ENCODE results near the gene CHL1. TPM values are rescaled to one million over a fixed set of nuclear protein-coding genes. Genes with fewer than 3 reads are reported as not detected.

CHL1 gene
- total and polyA plus RNA-seq, 2 experiments from 2014 or later: 0.24 TPM; not detected in 1

DNA sequence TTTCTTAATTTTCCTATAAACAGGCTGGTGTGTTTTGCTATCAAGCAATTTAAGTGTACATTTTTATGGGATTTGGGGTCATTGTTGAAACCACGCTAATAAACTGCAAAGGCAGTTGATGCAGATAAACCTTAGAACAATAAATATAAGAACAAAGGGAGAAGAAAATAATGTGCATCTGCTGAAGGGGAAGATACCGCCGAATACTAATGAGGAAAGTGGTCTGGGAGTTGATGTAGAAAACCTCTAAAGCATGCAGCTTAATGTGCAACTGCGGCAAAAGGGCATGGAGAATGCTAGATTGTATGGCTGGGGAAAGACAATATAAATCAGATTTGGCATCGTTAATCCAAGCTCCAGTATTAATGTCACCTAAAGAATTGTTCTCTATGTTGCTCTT, 29.8 kb upstream of the CHL1 start:
- TF ChIP-seq, protein P1, sequence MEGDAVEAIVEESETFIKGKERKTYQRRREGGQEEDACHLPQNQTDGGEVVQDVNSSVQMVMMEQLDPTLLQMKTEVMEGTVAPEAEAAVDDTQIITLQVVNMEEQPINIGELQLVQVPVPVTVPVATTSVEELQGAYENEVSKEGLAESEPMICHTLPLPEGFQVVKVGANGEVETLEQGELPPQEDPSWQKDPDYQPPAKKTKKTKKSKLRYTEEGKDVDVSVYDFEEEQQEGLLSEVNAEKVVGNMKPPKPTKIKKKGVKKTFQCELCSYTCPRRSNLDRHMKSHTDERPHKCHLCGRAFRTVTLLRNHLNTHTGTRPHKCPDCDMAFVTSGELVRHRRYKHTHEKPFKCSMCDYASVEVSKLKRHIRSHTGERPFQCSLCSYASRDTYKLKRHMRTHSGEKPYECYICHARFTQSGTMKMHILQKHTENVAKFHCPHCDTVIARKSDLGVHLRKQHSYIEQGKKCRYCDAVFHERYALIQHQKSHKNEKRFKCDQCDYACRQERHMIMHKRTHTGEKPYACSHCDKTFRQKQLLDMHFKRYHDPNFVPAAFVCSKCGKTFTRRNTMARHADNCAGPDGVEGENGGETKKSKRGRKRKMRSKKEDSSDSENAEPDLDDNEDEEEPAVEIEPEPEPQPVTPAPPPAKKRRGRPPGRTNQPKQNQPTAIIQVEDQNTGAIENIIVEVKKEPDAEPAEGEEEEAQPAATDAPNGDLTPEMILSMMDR (IDR thresholded peaks at IDR 0.05; ENCODE audit: low read depth, low read length): no peak
- Histone ChIP-seq H3K9me3 (ENCODE audit: low read depth) (no peaks in the 10 kb centered on the region), H3K4me1 (ENCODE audit: low read depth) (no peaks in the 10 kb centered on the region), H3K4me3 (no peak overlapping the region), H3K27me3 (no peaks in the 10 kb centered on the region), H3K36me3 (no peaks in the 10 kb centered on the region), H3K27ac (no peak overlapping the region)
- no peak for DNase-seq (ENCODE audit: low read depth in 1 of 2, low spot score in 1 of 2)

DNA sequence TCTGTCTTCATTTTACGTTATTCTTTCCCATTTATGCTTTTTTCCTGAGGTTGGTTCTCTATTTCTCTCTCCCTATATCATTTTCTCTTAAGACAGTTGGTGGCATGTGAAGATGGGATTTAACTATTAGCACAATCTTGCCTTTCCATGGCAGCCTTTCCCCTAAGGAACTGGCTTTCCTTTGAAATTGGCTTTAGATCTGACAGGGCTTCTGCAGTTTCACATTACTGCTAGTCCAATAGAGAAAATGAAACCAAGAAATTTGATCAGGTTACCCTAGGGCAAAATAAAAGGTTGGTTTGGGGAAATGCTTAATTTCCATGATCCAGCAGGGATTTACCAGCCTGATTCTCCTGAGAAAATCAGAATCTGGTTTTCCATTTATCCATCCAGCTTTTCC, 22.7 kb upstream of the CHL1 start:
- H3K36me3 ChIP-seq: no peaks in the 10 kb centered on the region

DNA sequence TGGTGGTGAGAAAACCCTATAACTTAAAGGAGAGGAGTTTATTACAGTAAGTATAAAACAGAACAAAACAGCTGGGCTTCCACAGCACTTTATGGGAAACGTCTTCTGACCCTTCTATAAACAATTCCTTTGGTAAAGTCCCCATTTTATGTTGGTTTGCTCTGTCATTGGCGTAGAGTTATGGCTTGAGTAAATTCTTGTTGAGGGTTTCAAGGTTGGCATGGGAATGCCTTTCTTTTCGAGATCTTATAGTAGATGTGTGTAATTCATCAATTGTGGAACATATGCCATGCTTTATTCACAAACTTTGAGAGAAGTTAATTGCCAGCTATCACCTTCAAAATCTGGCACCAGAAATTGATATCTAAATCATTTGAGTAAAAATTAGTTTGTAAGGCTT, 11.6 kb upstream of the CHL1 start:
- Histone ChIP-seq H3K9me3 (ENCODE audit: low read depth) (no peaks in the 10 kb centered on the region), H3K36me3 (no peaks in the 10 kb centered on the region), H3K27ac (no peak overlapping the region), H3K27me3 (no peaks in the 10 kb centered on the region), H3K4me1 (ENCODE audit: low read depth) (no peaks in the 10 kb centered on the region), H3K4me3 (no peak overlapping the region)
- TF ChIP-seq, protein P1 (IDR thresholded peaks at IDR 0.05; ENCODE audit: low read depth, low read length): no peak
- no peak for DNase-seq (ENCODE audit: low read depth in 1 of 2, low spot score in 1 of 2)

More for the DNA sequence above, 22.7 kb upstream of the CHL1 start:
- Histone ChIP-seq H3K4me1 (ENCODE audit: low read depth) (no peaks in the 10 kb centered on the region), H3K9me3 (ENCODE audit: low read depth) (no peaks in the 10 kb centered on the region), H3K27ac (no peak overlapping the region), H3K4me3 (no peak overlapping the region), H3K27me3 (no peaks in the 10 kb centered on the region)
- TF ChIP-seq, protein P1 (IDR thresholded peaks at IDR 0.05; ENCODE audit: low read depth, low read length): no peak
- no peak for DNase-seq (ENCODE audit: low read depth in 1 of 2, low spot score in 1 of 2)

DNA sequence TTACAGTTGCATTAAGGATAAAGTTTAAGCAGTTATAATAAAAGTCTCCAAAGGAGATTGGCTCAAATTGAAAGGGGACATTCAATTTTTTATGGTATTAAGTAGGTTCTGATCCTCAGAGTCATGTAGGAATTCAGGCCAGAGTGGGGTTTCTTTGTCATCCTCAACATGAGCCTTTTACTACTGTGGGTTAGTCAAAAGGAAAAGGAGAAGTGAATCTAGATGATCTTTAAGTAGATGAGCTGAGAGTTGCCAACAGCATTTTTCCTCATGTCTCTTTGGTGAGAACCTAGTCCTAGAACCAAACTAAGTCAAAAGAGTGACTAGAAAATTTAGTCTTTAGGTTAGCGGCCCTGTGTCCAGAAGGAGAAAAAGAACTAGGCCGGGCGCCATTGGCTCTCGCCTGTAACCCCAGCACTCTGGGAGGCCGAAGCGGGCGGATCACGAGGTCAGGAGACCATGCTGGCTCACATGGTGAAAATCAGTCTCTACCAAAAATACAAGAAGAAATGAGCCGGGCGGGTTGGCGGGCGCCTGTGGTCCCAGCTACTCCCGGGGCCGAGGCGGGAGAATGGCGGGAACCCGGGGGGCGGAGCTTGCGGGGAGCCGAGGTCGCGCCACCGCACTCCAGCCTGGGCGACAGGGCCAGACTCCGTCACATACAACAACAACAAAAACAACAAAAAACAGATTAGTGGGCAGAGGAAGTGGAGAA, 4.2 kb upstream of the CHL1 start:
- Histone ChIP-seq H3K36me3 (no peaks in the 10 kb centered on the region), H3K4me1 (ENCODE audit: low read depth) (no peaks in the 10 kb centered on the region), H3K27ac (no peak overlapping the region), H3K4me3 (no peak overlapping the region), H3K9me3 (ENCODE audit: low read depth) (no peaks in the 10 kb centered on the region), H3K27me3 (peaks cover 36% of the 10 kb centered on the region)
- TF ChIP-seq, protein P1 (IDR thresholded peaks at IDR 0.05; ENCODE audit: low read depth, low read length): no peak
- DNase-seq (ENCODE audit: low read depth in 1 of 2, low spot score in 1 of 2): no peak

DNA sequence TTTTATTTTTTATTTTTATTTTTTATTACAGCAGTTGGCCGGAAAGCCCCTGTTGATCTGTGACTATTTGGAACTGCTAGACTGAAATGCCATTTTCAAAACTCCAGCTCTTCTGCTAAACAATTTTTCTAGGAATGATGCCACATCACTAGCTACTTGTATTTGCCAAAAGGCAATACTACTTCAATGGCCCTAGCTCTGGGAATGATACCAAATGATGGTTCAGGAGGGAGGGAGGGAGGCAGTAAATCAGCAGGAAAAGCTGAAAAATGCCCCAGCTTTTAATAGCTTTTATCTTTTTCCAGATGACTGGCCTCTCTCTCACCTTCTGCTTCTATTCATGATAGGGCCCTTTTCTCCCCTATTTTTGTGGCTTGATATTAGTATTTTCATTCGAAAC, 2.6 kb upstream of the CHL1 start:
- no peak overlapping the region for H3K27ac ChIP-seq
- H3K36me3 ChIP-seq: no peaks in the 10 kb centered on the region
- no peak overlapping the region for H3K4me3 ChIP-seq
- no peaks in the 10 kb centered on the region for H3K9me3 ChIP-seq (ENCODE audit: low read depth)
- TF ChIP-seq, protein P1 (IDR thresholded peaks at IDR 0.05; ENCODE audit: low read depth, low read length): no peak
- H3K27me3 ChIP-seq: peaks cover 52% of the 10 kb centered on the region
- H3K4me1 ChIP-seq (ENCODE audit: low read depth): no peaks in the 10 kb centered on the region
- no peak for DNase-seq (ENCODE audit: low read depth in 1 of 2, low spot score in 1 of 2)
